BJ (cell line): Measurements from ENCODE around the gene IZUMO2. TPM values are rescaled to one million over a fixed set of nuclear protein-coding genes. Genes with fewer than 3 reads are reported as not detected.
"Not testable (repeated sequence)": the region's sequence is repeated elsewhere in the genome, so short reads cannot be mapped to it uniquely, and the experiment has no call there.

Experiments used
- CTCF ChIA-PET: fragments of 350-600 bp; formaldehyde crosslinking; extraction: SDS; loops from one replicate; lab custom pipeline; 2021; ENCODE audit warnings: antibody characterized with exemption, inconsistent platforms; lab: Yijun Ruan, JAX
- POLR2A ChIA-PET: fragments of 300-600 bp; sonication (Branson Sonifier 250); formaldehyde crosslinking; extraction: SDS; loops from one replicate; lab custom pipeline; 2021; ENCODE audit warnings: antibody characterized with exemption; lab: Charles Lee
- DNase-seq: peaks from one replicate; pipeline ENCODE4 v3.0.0-alpha.2; 2011; ENCODE audit warnings: low read depth
- H3K27me3 ChIP-seq: 2 replicates; pipeline ENCODE4 v1.6.0; 2011; ENCODE audit warnings: low read length; ENCODE audit not compliant: control insufficient read depth, insufficient read depth
- H3K36me3 ChIP-seq: 2 replicates; pipeline ENCODE4 v1.5.1; 2011; ENCODE audit warnings: low read length; ENCODE audit not compliant: control insufficient read depth, insufficient read depth
- H3K4me3 ChIP-seq: 2 replicates; pipeline ENCODE4 v1.5.1; 2011; ENCODE audit warnings: low read depth, mild to moderate bottlenecking, control low read depth, low read length
- polyA plus RNA-seq: library from polyadenylated mRNA; depleted of rRNA; stranded (reverse); fragments of >200 nt; gene quantifications from 2 replicates; pipeline ENCODE4 v1.2.3, GENCODE V29; 2011; rRNA removed

IZUMO2 gene
- polyA plus RNA-seq, 1 experiment: not detected

GRCh38 chr19:50135856-50136602 is 27.1 kb downstream of the IZUMO2 start:
- DNase-seq, H3K27me3 ChIP-seq, H3K36me3 ChIP-seq, POLR2A ChIA-PET, H3K4me3 ChIP-seq: not testable (repeated sequence)
- CTCF ChIA-PET: interaction anchor here (0.6 to 1.5 kb wide), 15 partner anchors 11 to 318 kb away, joined by 3 to 49 read pairs (median 4); no protein-coding TSS in a partner anchor

GRCh38 chr19:50134777-50135719 is 28.0 kb downstream of the IZUMO2 start:
- H3K4me3 ChIP-seq, POLR2A ChIA-PET, H3K36me3 ChIP-seq, H3K27me3 ChIP-seq, DNase-seq: not testable (repeated sequence)
- CTCF ChIA-PET: interaction anchor here (0.6 to 1.5 kb wide), 9 partner anchors 12 to 317 kb away, joined by 3 to 49 read pairs (median 5); no protein-coding TSS in a partner anchor

- H3K27me3 ChIP-seq, H3K36me3 ChIP-seq, DNase-seq, H3K4me3 ChIP-seq, CTCF ChIA-PET, POLR2A ChIA-PET: not testable (repeated sequence)
These were observed 29.3 kb downstream of the IZUMO2 start for GRCh38 chr19:50133518-50134492.

GRCh38 chr19:50104012-50104411 is 59.1 kb downstream of the IZUMO2 start:
- H3K27me3 ChIP-seq, CTCF ChIA-PET, POLR2A ChIA-PET, DNase-seq, H3K4me3 ChIP-seq, H3K36me3 ChIP-seq: not testable (repeated sequence)

GRCh38 chr19:50103405-50103804 is 59.7 kb downstream of the IZUMO2 start:
- H3K4me3 ChIP-seq, H3K27me3 ChIP-seq, POLR2A ChIA-PET, H3K36me3 ChIP-seq, DNase-seq, CTCF ChIA-PET: not testable (repeated sequence)

Other genes starting within 250 kb of the IZUMO2 start
- 6.9 and 7.9 TPM in 2 replicates for gene ATF5, start 234.1 kb downstream of the IZUMO2 start, polyA plus RNA-seq
- 11.9 and 15.1 TPM in 2 replicates for gene NUP62, start 233.8 kb downstream of the IZUMO2 start, polyA plus RNA-seq
- gene SIGLEC11, start 202.1 kb downstream of the IZUMO2 start, polyA plus RNA-seq: not detected in 2 replicates
- 29.5 and 34.1 TPM in 2 replicates for gene VRK3, start 137.9 kb downstream of the IZUMO2 start, polyA plus RNA-seq
- gene ZNF473, start 137.3 kb downstream of the IZUMO2 start, polyA plus RNA-seq: 6.4 and 7.5 TPM in 2 replicates
- not detected in 2 replicates for gene MYH14, start 40.3 kb upstream of the IZUMO2 start, polyA plus RNA-seq
- gene KCNC3, start 166.1 kb upstream of the IZUMO2 start, polyA plus RNA-seq: 0.02 and 0.04 TPM in 2 replicates
- gene NAPSA, start 202.4 kb upstream of the IZUMO2 start, polyA plus RNA-seq: 0.32 and 0.38 TPM in 2 replicates
- gene NR1H2, start 213.2 kb upstream of the IZUMO2 start, polyA plus RNA-seq: 51.2 and 78.4 TPM in 2 replicates
- 4.7 and 10.8 TPM in 2 replicates for gene POLD1, start 221.1 kb upstream of the IZUMO2 start, polyA plus RNA-seq